Measurements from ENCODE around the gene LTBR. TPM values are rescaled to one million over a fixed set of nuclear protein-coding genes. Genes with fewer than 3 reads are reported as not detected.
A peak's percentile ranks its signal among the peaks of the same experiment; 100 is the strongest.

The LTBR gene
- total RNA-seq, 4 donors from 2014 or later = 174 to 298 (median 196) TPM

DNA sequence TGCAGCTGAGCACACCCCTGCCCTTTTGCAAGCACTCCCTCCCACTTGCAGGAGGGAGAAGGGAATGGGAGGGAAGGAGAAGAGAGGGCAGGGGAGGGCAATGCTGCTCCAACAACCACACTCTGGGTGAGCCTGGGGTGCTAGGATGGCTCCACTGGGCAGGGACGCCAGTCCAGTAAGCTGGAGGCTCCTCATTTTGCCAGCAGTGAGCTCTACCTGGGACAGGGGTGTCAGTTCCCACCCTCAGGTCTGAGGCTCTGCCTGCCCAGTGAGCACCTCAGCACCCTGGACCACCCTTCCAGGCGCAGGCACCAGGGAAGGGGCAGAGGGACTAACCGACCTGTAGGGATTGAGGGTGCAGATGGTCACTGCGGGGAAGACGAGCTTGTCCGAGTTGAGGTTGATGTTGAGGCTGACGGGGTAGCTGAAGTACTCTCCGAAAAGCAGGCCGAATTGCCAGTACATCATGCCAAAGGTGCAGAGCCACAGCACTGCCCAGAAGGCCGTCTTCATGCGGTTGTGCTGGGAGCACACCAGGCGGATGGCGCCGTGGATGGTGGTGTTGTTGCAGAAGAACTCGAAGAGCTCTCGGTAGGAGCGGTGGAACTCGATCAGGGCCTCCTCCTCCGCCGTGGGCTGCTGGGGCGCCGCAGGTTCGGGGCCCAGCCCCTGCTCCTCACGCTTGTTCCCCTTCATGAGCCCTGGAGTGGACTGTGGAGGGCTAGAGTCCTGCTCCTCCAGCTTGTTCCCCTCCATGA lies 9.8 kb upstream of the LTBR start:
- 90 to 94% methylated on average over 22 of the region's 24 CpGs for WGBS, 2 donors
- DNase-seq (ENCODE audit: low spot score in 2 of 2) = no peak
- TF ChIP-seq, protein P1, sequence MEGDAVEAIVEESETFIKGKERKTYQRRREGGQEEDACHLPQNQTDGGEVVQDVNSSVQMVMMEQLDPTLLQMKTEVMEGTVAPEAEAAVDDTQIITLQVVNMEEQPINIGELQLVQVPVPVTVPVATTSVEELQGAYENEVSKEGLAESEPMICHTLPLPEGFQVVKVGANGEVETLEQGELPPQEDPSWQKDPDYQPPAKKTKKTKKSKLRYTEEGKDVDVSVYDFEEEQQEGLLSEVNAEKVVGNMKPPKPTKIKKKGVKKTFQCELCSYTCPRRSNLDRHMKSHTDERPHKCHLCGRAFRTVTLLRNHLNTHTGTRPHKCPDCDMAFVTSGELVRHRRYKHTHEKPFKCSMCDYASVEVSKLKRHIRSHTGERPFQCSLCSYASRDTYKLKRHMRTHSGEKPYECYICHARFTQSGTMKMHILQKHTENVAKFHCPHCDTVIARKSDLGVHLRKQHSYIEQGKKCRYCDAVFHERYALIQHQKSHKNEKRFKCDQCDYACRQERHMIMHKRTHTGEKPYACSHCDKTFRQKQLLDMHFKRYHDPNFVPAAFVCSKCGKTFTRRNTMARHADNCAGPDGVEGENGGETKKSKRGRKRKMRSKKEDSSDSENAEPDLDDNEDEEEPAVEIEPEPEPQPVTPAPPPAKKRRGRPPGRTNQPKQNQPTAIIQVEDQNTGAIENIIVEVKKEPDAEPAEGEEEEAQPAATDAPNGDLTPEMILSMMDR (IDR thresholded peaks at IDR 0.05) = no peak
- TF ChIP-seq POLR2A (IDR thresholded peaks at IDR 0.05) = no peak
- no peak overlapping the region for H3K4me3 ChIP-seq (ENCODE audit: low read depth, poor library complexity, severe bottlenecking)
- intact Hi-C loops (cut with DNase I; ENCODE audit: low total_unique reads) = no loop called here

DNA sequence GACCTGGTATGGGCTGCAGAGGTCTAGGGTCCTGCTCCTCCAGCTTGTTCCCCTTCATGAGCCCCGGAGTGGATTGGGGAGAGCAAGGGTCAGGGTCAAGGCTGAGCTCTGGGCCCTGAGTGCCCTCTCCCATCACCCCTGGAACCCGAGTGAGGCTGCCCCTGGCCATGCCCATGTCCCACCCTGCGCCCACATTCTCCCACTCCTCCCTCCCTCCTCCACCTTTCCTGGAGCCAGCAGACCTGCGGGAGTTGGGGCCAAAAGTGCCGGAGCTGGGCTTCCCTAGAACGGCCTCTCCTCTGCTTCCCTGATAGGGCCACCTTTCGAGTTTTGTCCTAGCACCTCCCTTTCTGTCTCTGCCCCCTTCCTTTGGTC lies 9.2 kb upstream of the LTBR start:
- 64 to 73% methylated on average over 7 of the region's 7 CpGs for WGBS, 2 donors
- H3K4me3 ChIP-seq (ENCODE audit: low read depth, poor library complexity, severe bottlenecking) = no peak overlapping the region
- DNase-seq (ENCODE audit: low spot score in 2 of 2) = no peak
- TF ChIP-seq POLR2A (IDR thresholded peaks at IDR 0.05) = no peak
- TF ChIP-seq, protein P1 (IDR thresholded peaks at IDR 0.05) = no peak
- intact Hi-C loops (cut with DNase I; ENCODE audit: low total_unique reads) = loop anchor here (5.0 kb wide), 1 partner anchor 37 kb away; no protein-coding TSS in a partner anchor

DNA sequence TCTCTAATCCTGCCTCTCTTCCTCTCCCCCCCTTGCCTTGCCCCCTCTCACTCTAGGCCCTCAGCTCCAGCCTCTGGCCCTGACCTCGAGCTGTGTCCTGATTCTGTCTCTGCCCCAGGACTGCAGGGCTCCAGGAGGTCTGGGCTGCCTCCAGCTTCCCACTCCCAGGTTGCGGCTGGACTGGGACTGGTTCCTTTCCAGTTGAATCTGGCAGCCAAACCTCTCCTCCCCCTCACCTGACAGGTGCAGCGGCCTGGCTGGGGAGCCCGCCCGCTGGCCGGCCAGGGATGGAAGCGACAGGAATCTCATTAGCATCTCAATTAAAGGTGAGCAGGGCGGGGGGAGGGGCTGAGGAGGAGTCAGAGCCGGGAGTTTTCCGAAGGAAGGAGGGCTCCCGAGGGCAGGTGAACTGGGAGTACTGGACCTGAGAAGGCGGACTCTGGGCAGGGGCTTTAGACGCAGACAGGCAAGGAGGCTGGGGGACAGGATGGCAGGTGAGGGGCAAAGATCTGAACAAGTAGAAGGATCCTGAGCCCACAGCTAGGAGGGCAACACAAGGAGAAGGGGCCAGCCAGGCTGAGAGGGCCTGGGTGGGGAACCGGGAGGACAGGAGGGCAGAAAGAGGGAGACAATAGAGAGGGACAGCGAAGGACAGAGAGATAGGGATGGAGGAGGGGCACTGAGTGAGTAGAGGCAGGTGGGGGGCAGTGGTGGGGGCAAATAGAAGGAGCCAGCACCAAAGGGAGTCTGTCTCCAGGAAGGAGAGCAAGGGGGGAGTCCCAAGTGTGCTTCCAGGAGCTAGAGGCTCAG lies 8.5 kb upstream of the LTBR start, which contains the start of gene SCNN1A:
SCNN1A (minus strand) TSS at position 295 of the 810 bp plus-strand sequence. CDS start 780 bp downstream, outside the sequence.
- 48 to 74% methylated on average over 15 of the region's 15 CpGs for WGBS, 2 donors
- H3K4me3 ChIP-seq (ENCODE audit: low read depth, poor library complexity, severe bottlenecking) = no peak within 1 kb of the TSS
- DNase-seq (ENCODE audit: low spot score in 2 of 2) = peak in 1 of 2 donors; percentile 88
- intact Hi-C loops (cut with DNase I; ENCODE audit: low total_unique reads) = loop anchor here (5.0 kb wide), 1 partner anchor 38 kb away; no protein-coding TSS in a partner anchor
- TF ChIP-seq, protein P1 (IDR thresholded peaks at IDR 0.05) = no peak
- TF ChIP-seq POLR2A (IDR thresholded peaks at IDR 0.05) = no peak

DNA sequence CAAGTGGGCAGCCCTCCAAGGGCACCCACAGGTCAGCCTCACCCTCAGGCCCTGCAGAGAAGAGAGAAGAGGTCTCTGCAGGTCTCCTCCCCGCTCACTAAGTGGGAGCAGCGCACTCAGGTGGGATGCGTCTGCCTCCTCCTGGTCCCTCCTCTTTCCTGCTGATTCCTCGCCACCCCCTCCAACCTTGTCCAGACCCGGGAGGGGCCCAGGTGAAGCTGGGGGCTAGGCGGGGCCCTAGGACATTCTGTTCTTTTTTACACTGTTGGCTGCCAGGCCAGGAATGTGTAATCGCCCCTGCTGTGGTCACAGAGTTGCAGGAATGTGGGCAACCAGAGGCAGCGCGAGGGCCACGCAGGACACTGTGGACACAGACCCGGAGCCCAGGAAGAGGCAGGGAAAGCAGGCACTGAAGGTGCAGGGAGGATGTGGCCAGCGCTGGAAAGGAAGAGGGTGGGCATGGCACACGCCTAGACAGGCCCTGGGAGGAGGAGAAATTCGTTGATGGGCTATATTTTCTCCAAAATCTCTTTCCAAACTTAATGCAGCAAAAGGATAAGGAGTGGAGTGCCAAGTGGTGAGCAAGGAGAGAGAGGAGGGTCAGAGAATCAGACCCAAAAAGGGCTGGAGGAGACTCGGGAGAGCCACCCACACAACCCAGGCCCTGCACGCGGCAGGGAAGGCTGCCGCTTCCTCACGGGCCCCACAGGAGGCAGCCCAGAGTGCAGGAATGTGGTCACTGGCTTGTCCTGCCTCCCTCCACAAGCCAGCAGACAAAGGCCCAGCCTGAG lies 7.7 kb upstream of the LTBR start:
- intact Hi-C loops (cut with DNase I; ENCODE audit: low total_unique reads) = loop anchor here (5.0 kb wide), 1 partner anchor 39 kb away; no protein-coding TSS in a partner anchor
- no peak overlapping the region for H3K4me3 ChIP-seq (ENCODE audit: low read depth, poor library complexity, severe bottlenecking)
- WGBS, 2 donors = 37 to 41% methylated on average over 19 of the region's 19 CpGs
- DNase-seq (ENCODE audit: low spot score in 2 of 2) = peak in 1 of 2 donors; percentile 91
- no peak for TF ChIP-seq POLR2A (IDR thresholded peaks at IDR 0.05)
- TF ChIP-seq, protein P1 (IDR thresholded peaks at IDR 0.05) = no peak

DNA sequence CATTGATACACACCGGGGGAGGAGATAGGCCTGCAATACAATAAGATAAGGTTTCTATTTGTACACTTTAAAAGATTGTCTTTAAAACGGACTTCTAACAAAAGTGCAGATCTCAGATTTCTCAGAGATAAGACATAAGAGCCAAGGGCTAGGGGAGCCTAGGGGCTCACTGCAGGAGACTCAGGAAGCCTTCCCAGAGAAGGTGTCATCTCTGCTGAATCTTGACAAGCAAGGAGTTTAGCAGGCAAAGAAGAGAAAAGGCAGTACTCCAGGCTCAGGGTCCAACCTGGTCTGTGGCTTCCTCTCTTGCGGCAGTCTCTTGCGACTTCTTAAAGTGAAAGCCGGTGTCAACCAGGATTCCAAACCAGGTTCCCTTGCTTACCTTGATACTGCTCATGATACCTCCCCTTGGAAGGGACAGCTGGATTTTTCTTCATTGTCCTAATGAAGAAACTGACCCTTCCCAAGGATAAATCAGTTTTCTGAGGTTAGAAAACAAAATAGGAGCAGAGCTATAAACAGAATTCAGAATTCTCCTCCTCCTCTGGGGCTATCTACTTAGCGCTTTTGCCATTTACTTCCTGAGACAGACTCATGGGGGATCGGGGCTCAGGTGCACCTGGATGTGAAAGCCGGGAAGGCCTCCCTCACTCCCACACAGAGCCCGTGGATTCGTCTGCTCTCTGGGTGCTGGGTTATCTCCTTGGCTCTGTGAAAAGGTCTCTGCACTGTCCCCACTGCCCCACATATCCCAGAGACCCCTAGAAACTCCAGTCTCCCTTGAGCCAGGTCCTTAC lies 6.9 kb upstream of the LTBR start:
- intact Hi-C loops (cut with DNase I; ENCODE audit: low total_unique reads) = loop anchor here (5.0 kb wide), 1 partner anchor 40 kb away; no protein-coding TSS in a partner anchor
- no peak for DNase-seq (ENCODE audit: low spot score in 2 of 2)
- WGBS, 2 donors = 65 to 70% methylated on average over 10 of the region's 10 CpGs
- TF ChIP-seq, protein P1 (IDR thresholded peaks at IDR 0.05) = no peak
- TF ChIP-seq POLR2A (IDR thresholded peaks at IDR 0.05) = no peak
- no peak overlapping the region for H3K4me3 ChIP-seq (ENCODE audit: low read depth, poor library complexity, severe bottlenecking)
